Smooth muscle cell (in vitro differentiated cells): ENCODE results near the gene CXorf58. TPM values are rescaled to one million over a fixed set of nuclear protein-coding genes. Genes with fewer than 3 reads are reported as not detected.

Experiments
- polyA plus RNA-seq: library from polyadenylated mRNA; unstranded; fragments of >200 nt; fragmentation: Nextera tagmentation; extraction: Ambion mirVana; gene quantifications from 2 replicates; pipeline ENCODE4 v1.2.1, GENCODE V29; 2016
- total RNA-seq: library from RNA; depleted of rRNA; stranded (reverse); fragments of >200 nt; gene quantifications from 2 replicates; pipeline ENCODE4 v1.2.3, GENCODE V29; 2014

CXorf58 gene
- total and polyA plus RNA-seq, 2 experiments from 2014 or later = not detected

Other genes with a start within 250 kb of the CXorf58 start
- 768 and 853 TPM in 2 replicates for gene PRDX4, start 240.5 kb upstream of the CXorf58 start, total RNA-seq
- 731 and 868 TPM in 2 replicates for gene PRDX4, start 240.5 kb upstream of the CXorf58 start, polyA plus RNA-seq
- gene ACOT9, start 164.7 kb upstream of the CXorf58 start, total RNA-seq = 60.8 and 73.2 TPM in 2 replicates
- gene ACOT9, start 164.7 kb upstream of the CXorf58 start, polyA plus RNA-seq = 55.4 and 57.4 TPM in 2 replicates
- 683 and 777 TPM in 2 replicates for gene SAT1, start 124.8 kb upstream of the CXorf58 start, total RNA-seq
- 399 and 781 TPM in 2 replicates for gene SAT1, start 124.8 kb upstream of the CXorf58 start, polyA plus RNA-seq
- gene APOO, start 68 bp upstream of the CXorf58 start, total RNA-seq = 38.5 and 38.7 TPM in 2 replicates
- 54.0 and 54.3 TPM in 2 replicates for gene APOO, start 68 bp upstream of the CXorf58 start, polyA plus RNA-seq
- 53.3 and 70.4 TPM in 2 replicates for gene KLHL15, start 119.2 kb downstream of the CXorf58 start, total RNA-seq
- 14.0 and 16.8 TPM in 2 replicates for gene KLHL15, start 119.2 kb downstream of the CXorf58 start, polyA plus RNA-seq
- 226 and 240 TPM in 2 replicates for gene EIF2S3, start 146.9 kb downstream of the CXorf58 start, total RNA-seq
- 54.0 and 62.6 TPM in 2 replicates for gene EIF2S3, start 146.9 kb downstream of the CXorf58 start, polyA plus RNA-seq
- gene ZFX, start 241.7 kb downstream of the CXorf58 start, total RNA-seq = 52.9 and 128 TPM in 2 replicates
- gene ZFX, start 241.7 kb downstream of the CXorf58 start, polyA plus RNA-seq = 17.1 and 31.5 TPM in 2 replicates